Left lung (tissue), 10 donors: ENCODE measurements around the gene ATP8A2. TPM values are rescaled to one million over a fixed set of nuclear protein-coding genes. Genes with fewer than 3 reads are reported as not detected.

ENCODE experiments used
- ATAC-seq: fragments of 200-7000 bp; cut with Tn5 transposase; one replicate; pipeline ENCODE4 v1.9.1; 2020; ENCODE audit warnings: moderate library complexity
- DNase-seq, 4 donors: peaks; one replicate each; pipeline ENCODE4 v3.0.0-alpha.2; 2013 to 2020
- H3K27ac ChIP-seq, 2 donors: fragments of 200-600 bp; sonication (generic) in 1 of 2; one replicate each; pipeline versions ENCODE4 v1.5.0 to v1.8.0; 2020 to 2021
- H3K27me3 ChIP-seq, 2 donors: fragments of 200-600 bp; sonication (generic) in 1 of 2; one replicate each; pipeline versions ENCODE4 v1.5.0 to v1.8.0; 2020 to 2021
- H3K36me3 ChIP-seq, 2 donors: fragments of 200-600 bp; sonication (generic) in 1 of 2; one replicate each; pipeline versions ENCODE4 v1.5.0 to v1.8.0; 2020 to 2021
- H3K4me1 ChIP-seq, 2 donors: fragments of 200-600 bp; one replicate each; pipeline ENCODE4 v1.8.0; 2021
- H3K4me3 ChIP-seq, 2 donors: fragments of 200-600 bp; sonication (generic) in 1 of 2; one replicate each; pipeline versions ENCODE4 v1.5.0 to v1.8.0; 2020 to 2021; ENCODE audit warnings: mild to moderate bottlenecking in 1 of 2
- H3K9me3 ChIP-seq, 2 donors: fragments of 200-600 bp; sonication (generic) in 1 of 2; one replicate each; pipeline versions ENCODE4 v1.5.0 to v1.8.0; 2020 to 2021
- CTCF ChIP-seq, 2 donors: fragments of 200-600 bp; sonication (generic) in 1 of 2; IDR thresholded peaks; one replicate each; pipeline versions ENCODE4 v1.5.0 to v1.8.0; 2021; ENCODE audit warnings: antibody characterized with exemption in 2 of 2
- intact Hi-C, 2 donors: fragments of 100-400 bp; cut with DNase I; formaldehyde crosslinking; loops; one replicate each; pipeline versions ENCODE4 v1.11.2 to v1.14.2; 2022
- polyA plus RNA-seq, 6 donors: library from polyadenylated mRNA; unstranded; fragments of 120-200 nt; gene quantifications; one replicate each; pipeline ENCODE4 v1.2.1, GENCODE V29; 2013; ENCODE audit not compliant: insufficient read length in 6 of 6
- total RNA-seq, 2 donors: library from RNA; stranded (reverse); fragmentation: NEBNext Ultra II Directional; extraction: Animal tissue kit (Norgen Biotek cat#: 25700); gene quantifications; one replicate each; pipeline ENCODE4 v1.2.1, GENCODE V29; 2021
- donor health status: DM: no; HTN: yes; CAD: no.
- donor health status: DM: no; HTN: no; CAD: no.

Gene ATP8A2
- total and polyA plus RNA-seq, 8 donors, result 1.1 to 13.4 (median 9.6) TPM

GRCh38 chr13:25731037-25731436 lies 359.3 kb downstream of the ATP8A2 start:
- no peak for ATAC-seq
- DNase-seq, result no peak
- H3K9me3 ChIP-seq, result no peaks in the 10 kb centered on the region
- H3K27ac ChIP-seq, result no peak overlapping the region
- no peaks in the 10 kb centered on the region for H3K4me1 ChIP-seq
- H3K27me3 ChIP-seq, result no peaks in the 10 kb centered on the region
- H3K36me3 ChIP-seq, result no peaks in the 10 kb centered on the region
- no peak for TF ChIP-seq CTCF (IDR thresholded peaks at IDR 0.05)
- intact Hi-C loops, result no loop called here
- H3K4me3 ChIP-seq, result no peak overlapping the region

- H3K4me3 ChIP-seq, result no peak overlapping the region
- no peaks in the 10 kb centered on the region for H3K9me3 ChIP-seq
- intact Hi-C loops, result no loop called here
- TF ChIP-seq CTCF (IDR thresholded peaks at IDR 0.05), result no peak
- ATAC-seq, result no peak
- H3K27me3 ChIP-seq, result no peaks in the 10 kb centered on the region
- no peaks in the 10 kb centered on the region for H3K4me1 ChIP-seq
- no peak for DNase-seq
- H3K27ac ChIP-seq, result no peak overlapping the region
- no peaks in the 10 kb centered on the region for H3K36me3 ChIP-seq
These were observed 359.8 kb downstream of the ATP8A2 start for GRCh38 chr13:25731536-25731935.

GRCh38 chr13:25732111-25732865 lies 360.5 kb downstream of the ATP8A2 start:
- ATAC-seq (no peak), DNase-seq (no peak)
- Histone ChIP-seq H3K4me1 (no peaks in the 10 kb centered on the region), H3K27ac (no peak overlapping the region), H3K27me3 (no peaks in the 10 kb centered on the region), H3K9me3 (no peaks in the 10 kb centered on the region), H3K36me3 (no peaks in the 10 kb centered on the region), H3K4me3 (no peak overlapping the region)
- TF ChIP-seq CTCF (IDR thresholded peaks at IDR 0.05), result no peak
- intact Hi-C loops, result no loop called here

- Histone ChIP-seq H3K4me1 (no peaks in the 10 kb centered on the region), H3K4me3 (no peak overlapping the region)
- ATAC-seq, result no peak
These were observed 361.3 kb downstream of the ATP8A2 start for GRCh38 chr13:25733001-25733491.

More at GRCh38 chr13:25733001-25733491, 361.3 kb downstream of the ATP8A2 start:
- H3K36me3 ChIP-seq, result no peaks in the 10 kb centered on the region
- no peak for TF ChIP-seq CTCF (IDR thresholded peaks at IDR 0.05)
- no peaks in the 10 kb centered on the region for H3K9me3 ChIP-seq
- H3K27me3 ChIP-seq, result no peaks in the 10 kb centered on the region
- no peak for DNase-seq
- intact Hi-C loops, result no loop called here
- H3K27ac ChIP-seq, result no peak overlapping the region
